Gastrocnemius medialis (tissue), 4 donors: ENCODE results near the gene DNAAF1.

Source experiments
- POLR2A ChIP-seq, 2 donors: fragments of 450-650 bp; IDR thresholded peaks; one replicate each; pipeline ENCODE4 v1.6.1; 2017; ENCODE audit warnings: antibody characterized with exemption in 2 of 2, mild to moderate bottlenecking in 2 of 2, moderate library complexity in 2 of 2
- TF ChIP-seq, protein P1 (sequence below), 5 experiments: fragments of 450-650 bp in 3 of 5; fragments of 200-600 bp in 2 of 5; sonication (generic) in 2 of 5; IDR thresholded peaks in 4 of 5; conservative IDR thresholded peaks in 1 of 5; 1 replicate in 4 of 5; 2 replicates in 1 of 5; pipeline ENCODE4 v1.5.1; 2016 to 2019; ENCODE audit warnings: antibody characterized with exemption in 5 of 5, mild to moderate bottlenecking in 3 of 5, moderate library complexity in 3 of 5

DNA sequence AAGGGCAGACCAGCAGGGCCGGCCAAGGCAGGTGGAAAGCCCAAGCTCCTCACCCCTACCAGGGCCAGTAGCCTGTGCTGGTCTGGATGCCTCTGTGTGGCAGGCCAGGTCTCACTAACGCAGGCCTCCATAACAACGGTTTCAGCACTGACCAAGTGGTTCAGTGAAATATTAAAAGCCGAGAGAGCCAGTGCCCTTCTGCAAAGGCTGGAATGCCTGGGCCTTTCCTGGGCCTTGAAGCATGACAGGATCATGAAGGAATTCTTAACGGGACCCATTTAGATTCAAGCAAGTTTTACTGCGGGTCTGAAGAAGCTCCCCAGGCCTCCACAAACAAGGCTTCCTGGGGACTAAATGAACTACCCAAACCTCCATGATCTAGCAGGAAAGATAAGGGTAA is 62.1 kb downstream of the DNAAF1 start:
- TF ChIP-seq, protein P1, sequence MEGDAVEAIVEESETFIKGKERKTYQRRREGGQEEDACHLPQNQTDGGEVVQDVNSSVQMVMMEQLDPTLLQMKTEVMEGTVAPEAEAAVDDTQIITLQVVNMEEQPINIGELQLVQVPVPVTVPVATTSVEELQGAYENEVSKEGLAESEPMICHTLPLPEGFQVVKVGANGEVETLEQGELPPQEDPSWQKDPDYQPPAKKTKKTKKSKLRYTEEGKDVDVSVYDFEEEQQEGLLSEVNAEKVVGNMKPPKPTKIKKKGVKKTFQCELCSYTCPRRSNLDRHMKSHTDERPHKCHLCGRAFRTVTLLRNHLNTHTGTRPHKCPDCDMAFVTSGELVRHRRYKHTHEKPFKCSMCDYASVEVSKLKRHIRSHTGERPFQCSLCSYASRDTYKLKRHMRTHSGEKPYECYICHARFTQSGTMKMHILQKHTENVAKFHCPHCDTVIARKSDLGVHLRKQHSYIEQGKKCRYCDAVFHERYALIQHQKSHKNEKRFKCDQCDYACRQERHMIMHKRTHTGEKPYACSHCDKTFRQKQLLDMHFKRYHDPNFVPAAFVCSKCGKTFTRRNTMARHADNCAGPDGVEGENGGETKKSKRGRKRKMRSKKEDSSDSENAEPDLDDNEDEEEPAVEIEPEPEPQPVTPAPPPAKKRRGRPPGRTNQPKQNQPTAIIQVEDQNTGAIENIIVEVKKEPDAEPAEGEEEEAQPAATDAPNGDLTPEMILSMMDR (IDR thresholded peaks at IDR 0.05 in 4 of 5, conservative IDR thresholded peaks at IDR 0.05 in 1 of 5) = no peak
- no peak for TF ChIP-seq POLR2A (IDR thresholded peaks at IDR 0.05)
